ENCODE results near the gene ZBTB21.

ZBTB21 gene

GRCh38 chr21:42039470-42039901 lies 29.3 kb upstream of the ZBTB21 start:
- no peak for DNase-seq

DNA sequence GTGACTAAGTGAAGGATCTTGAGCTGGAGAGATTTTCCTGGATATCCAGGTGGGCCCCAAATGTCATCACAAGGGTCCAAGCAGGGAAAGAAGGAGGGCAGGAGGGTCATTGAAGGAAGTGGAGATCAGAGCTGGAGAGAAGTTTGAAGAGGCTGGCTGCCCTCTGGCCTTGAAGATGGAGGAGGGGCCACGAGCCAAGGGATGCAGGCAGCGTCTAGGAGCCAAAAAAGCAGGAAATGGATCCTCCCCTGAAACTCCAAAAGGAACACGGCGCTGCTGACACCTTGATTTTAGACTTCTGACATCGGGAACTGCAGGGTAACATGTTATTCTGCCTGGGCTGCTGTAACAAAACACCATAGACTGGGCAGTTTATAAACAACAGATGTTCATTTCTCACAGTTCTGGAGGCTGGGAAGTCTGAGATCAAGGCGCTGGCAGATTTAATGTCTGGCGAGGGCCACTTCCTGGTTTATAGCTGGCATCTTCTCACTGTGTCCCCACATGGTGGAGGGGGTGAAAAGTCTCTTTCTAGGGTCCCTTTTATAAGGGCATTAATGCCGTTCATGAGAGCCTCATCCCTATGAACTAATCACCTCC lies 28.8 kb upstream of the ZBTB21 start:
- no peak for DNase-seq

GRCh38 chr21:42038393-42038792 lies 28.2 kb upstream of the ZBTB21 start:
- no peak for DNase-seq

DNA sequence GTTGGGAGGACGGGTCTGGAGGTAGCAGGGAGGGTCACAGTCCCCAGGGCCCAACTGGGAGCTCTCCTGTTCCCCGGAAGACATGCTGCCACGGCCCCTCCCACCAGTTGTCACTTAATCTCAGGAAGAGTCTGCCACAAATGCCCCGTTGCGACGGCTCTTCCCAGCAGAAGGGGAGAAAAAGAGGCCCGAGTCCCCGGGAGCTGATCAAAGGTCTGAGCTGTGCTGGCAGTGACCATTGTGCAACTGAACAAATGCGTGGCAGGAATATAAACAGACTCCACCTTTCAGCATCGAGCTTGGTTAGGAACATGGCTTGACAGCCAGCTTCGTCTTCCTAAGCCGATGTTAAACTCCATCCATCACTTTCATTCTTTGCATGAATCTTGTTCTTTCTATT lies 27.8 kb upstream of the ZBTB21 start:
- DNase-seq = no peak

DNA sequence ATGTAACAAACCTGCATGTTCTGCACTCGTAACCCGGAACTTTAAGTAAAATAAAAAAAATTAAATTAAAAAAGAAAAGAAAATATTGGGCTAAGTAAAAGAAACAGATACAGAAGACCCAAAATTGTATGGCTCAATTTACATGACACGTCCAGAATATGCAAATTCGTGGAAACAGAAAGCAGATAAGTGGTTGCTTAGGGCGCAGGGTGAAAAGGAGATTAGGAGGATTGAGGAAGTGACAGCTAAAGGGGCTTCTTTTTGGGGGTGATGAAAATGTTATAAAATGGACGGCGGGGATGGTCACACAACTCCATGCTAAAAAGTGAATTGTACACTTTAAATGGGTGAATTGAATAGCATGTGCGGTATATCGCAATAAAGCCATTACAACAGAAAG lies 27.4 kb upstream of the ZBTB21 start:
- DNase-seq = no peak

GRCh38 chr21:42036313-42036712 lies 26.2 kb upstream of the ZBTB21 start:
- DNase-seq = no peak

- DNase-seq = no peak
Measured at GRCh38 chr21:42032968-42033367, 22.8 kb upstream of the ZBTB21 start.

- DNase-seq = no peak
Measured at GRCh38 chr21:42032266-42032665, 22.1 kb upstream of the ZBTB21 start.

DNA sequence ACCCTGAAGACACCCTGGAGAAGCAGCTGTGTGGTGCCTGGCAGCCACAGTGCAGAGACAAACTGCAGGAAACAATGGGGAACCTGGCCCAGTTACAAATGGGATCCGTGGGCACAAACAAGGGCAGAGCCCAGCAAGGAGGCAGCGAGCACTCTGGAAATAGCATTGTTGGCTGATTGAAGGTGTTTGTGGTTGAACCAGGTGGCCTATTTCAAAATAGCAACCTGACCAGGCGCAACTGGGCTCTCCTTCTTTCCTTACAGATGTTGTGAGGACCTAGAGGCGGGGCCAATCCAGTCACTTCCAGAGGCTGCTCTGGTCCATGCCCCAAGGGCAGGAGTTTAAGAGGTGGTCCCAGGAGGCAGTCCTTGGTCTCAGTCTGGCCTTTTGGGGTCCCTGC lies 21.7 kb upstream of the ZBTB21 start:
- no peak for DNase-seq

GRCh38 chr21:42031241-42031640 lies 21.1 kb upstream of the ZBTB21 start:
- no peak for DNase-seq

- DNase-seq = no peak
Measured at GRCh38 chr21:42030311-42030710, 20.2 kb upstream of the ZBTB21 start.

DNA sequence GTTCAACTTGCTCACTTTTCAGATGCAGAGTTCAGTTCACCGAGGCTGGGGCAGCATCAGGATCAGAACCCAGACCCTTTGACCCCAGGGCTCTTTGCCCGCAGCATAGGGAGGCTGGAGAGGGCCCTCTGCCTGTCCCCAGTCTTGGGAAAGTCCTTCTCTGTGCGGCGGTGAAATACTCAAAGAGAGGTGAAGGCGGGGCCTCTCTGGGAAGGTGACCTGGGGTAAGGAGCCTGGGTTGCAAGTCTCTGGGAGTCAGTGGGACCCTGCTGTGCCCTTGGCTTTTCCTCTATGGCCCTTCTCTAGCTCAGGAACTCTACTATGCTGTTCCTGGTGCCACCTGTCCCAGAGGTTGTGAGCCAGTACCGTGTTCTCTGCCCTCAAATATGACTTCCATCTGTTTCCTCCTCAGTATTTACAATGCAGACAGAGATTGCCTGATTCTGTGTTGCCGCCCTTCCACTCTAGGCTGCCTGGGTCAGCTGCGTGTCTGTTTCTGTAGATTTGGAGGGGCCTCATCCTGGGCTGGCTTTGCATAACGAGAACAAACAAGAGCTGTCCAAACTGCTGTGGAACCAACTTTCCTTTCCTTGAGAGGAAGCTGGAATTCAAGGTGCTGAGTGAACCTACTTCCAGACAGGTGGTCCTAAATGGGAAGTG lies 18.7 kb upstream of the ZBTB21 start:
- no peak for DNase-seq

GRCh38 chr21:42027822-42028765 lies 17.9 kb upstream of the ZBTB21 start:
- DNase-seq = no peak

GRCh38 chr21:42027085-42027821 lies 17.1 kb upstream of the ZBTB21 start:
- no peak for DNase-seq

GRCh38 chr21:42026082-42026435 lies 15.9 kb upstream of the ZBTB21 start:
- DNase-seq = no peak

GRCh38 chr21:42025376-42026081 lies 15.4 kb upstream of the ZBTB21 start:
- DNase-seq = no peak

GRCh38 chr21:42022906-42023305 lies 12.7 kb upstream of the ZBTB21 start:
- DNase-seq = no peak

DNA sequence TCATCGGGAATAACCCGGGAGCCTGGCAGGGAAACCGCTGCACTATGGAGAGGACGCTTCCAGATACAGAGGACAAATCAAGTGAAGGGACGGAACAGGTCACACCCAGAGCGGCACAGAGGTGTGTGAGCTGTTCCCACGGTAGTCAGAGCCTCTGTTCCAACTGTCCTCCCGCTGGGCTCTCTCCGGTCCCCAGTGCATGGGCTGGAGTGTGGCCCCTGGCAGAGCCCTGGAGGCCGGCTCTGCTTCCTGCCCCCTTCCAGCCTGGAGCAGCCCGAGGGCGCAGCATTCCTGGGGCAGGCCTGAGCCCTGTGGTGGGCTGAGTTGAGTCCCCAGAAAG lies 11.9 kb upstream of the ZBTB21 start:
- DNase-seq = no peak

- DNase-seq = no peak
Measured at GRCh38 chr21:42021371-42022090, 11.4 kb upstream of the ZBTB21 start.

DNA sequence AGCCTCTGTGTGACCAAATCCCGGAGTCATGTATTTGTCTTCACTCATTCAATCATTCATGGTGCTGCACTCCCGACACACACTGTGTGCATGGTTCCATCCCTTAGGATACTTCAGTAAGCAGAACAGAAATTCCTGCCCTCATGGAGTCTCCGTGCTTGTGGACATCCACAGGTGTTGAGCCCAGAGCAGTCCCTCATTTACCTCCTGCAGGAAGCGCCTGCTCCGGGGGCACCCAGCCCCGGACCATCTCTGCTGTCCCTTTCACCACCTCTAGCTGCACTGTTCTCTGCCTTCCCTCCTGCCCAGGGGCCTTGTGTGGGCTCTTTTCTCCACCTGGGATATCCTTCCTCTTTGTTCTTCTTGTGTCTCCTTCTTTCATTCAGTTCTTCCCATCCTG lies 9.5 kb upstream of the ZBTB21 start:
- DNase-seq = no peak

- DNase-seq = no peak
Measured at GRCh38 chr21:42019101-42019605, 9.0 kb upstream of the ZBTB21 start.

- no peak for DNase-seq
Measured at GRCh38 chr21:42017022-42017421, 6.9 kb upstream of the ZBTB21 start.
